A673 (cell line): ENCODE data around the gene ARL3. TPM values are rescaled to one million over a fixed set of nuclear protein-coding genes. Genes with fewer than 3 reads are reported as not detected.

Experiments
- BruUV-seq: library from RNA; stranded (reverse); fragments of 400-500 nt; replicated peaks from 2 replicates; lab custom pipeline; 2021; lab: Mats Ljungman, UMichigan
- CTCF ChIA-PET: fragments of 300-600 bp; sonication (Branson Sonifier 250); formaldehyde crosslinking; loops from one replicate; lab custom pipeline; 2022; ENCODE audit warnings: antibody characterized with exemption; lab: Charles Lee
- POLR2A ChIA-PET: fragments of 300-600 bp; sonication (Branson Sonifier 250); formaldehyde crosslinking; loops from one replicate; lab custom pipeline; 2022; ENCODE audit warnings: antibody characterized with exemption; ENCODE audit not compliant: low non-redundant PET; lab: Charles Lee
- DNase-seq: peaks from one replicate; pipeline ENCODE4 v3.0.0-alpha.2; 2015; ENCODE audit warnings: low spot score
- H3K27ac ChIP-seq: fragments of 200-600 bp; sonication (generic); 2 replicates; pipeline ENCODE4 v1.5.1; 2016; ENCODE audit warnings: mixed run types, low read depth, mild to moderate bottlenecking, mixed read lengths, antibody characterized with exemption, low read length; ENCODE audit not compliant: poor library complexity, severe bottlenecking
- H3K27me3 ChIP-seq: fragments of 200-600 bp; sonication (generic); replicated peaks from 2 replicates; pipeline ENCODE4 v1.6.1; 2017; ENCODE audit warnings: mixed run types, low read depth, mild to moderate bottlenecking, mixed read lengths, antibody characterized with exemption, low read length; ENCODE audit not compliant: insufficient read depth, poor library complexity
- H3K36me3 ChIP-seq: fragments of 200-600 bp; sonication (generic); 2 replicates; pipeline ENCODE4 v1.6.1; 2016; ENCODE audit warnings: mixed run types, mild to moderate bottlenecking, mixed read lengths, antibody characterized with exemption, low read length; ENCODE audit not compliant: insufficient read depth, poor library complexity, severe bottlenecking
- H3K4me1 ChIP-seq: fragments of 200-600 bp; sonication (generic); 2 replicates; pipeline ENCODE4 v1.6.1; 2017; ENCODE audit warnings: mixed run types, mild to moderate bottlenecking, mixed read lengths, antibody characterized with exemption, low read length; ENCODE audit not compliant: insufficient read depth, poor library complexity, severe bottlenecking
- H3K4me3 ChIP-seq: fragments of 200-600 bp; sonication (generic); 2 replicates; pipeline ENCODE4 v1.5.1; 2016; ENCODE audit warnings: low read depth, mixed run types, mild to moderate bottlenecking, mixed read lengths, low read length; ENCODE audit not compliant: poor library complexity, severe bottlenecking
- H3K9me3 ChIP-seq: fragments of 200-600 bp; sonication (generic); 2 replicates; pipeline ENCODE4 v1.6.1; 2016; ENCODE audit warnings: mixed run types, low read depth, mild to moderate bottlenecking, mixed read lengths, antibody characterized with exemption, low read length; ENCODE audit not compliant: poor library complexity, severe bottlenecking
- CTCF ChIP-seq: fragments of 300-800, 200-600 bp; sonication (generic); conservative IDR thresholded peaks from 2 replicates; pipeline ENCODE4 v1.5.1; 2017; ENCODE audit warnings: low read depth, mild to moderate bottlenecking, antibody characterized with exemption, low read length, moderate library complexity, mixed read lengths
- EZH2 ChIP-seq: fragments of 200-600 bp; sonication (generic); IDR thresholded peaks from 2 replicates; pipeline ENCODE4 v1.6.1; 2017; ENCODE audit warnings: borderline replicate concordance, low read depth, mild to moderate bottlenecking, mixed read lengths, antibody characterized with exemption, low read length; ENCODE audit not compliant: poor library complexity, severe bottlenecking
- intact Hi-C: fragments of 100-400 bp; cut with micrococcal nuclease; formaldehyde crosslinking; loops from one replicate; pipeline ENCODE4 v1.10.0; 2022; ENCODE audit not compliant: unreplicated experiment
- total RNA-seq: library from RNA; stranded (reverse); gene quantifications from 2 replicates; pipeline ENCODE4 v1.2.3, GENCODE V29; 2021

Gene ARL3
- total RNA-seq, 1 experiment from 2014 or later: 14.9 TPM

- Histone ChIP-seq H3K36me3 (no peaks in the 10 kb centered on the region), H3K9me3 (no peaks in the 10 kb centered on the region), H3K27ac (no peak overlapping the region), H3K27me3 (no peaks in the 10 kb centered on the region), H3K4me3 (no peak overlapping the region), H3K4me1 (peaks cover 26% of the 10 kb centered on the region)
- TF ChIP-seq EZH2: no peak
- no peak for TF ChIP-seq CTCF
- POLR2A ChIA-PET: no interaction called here
- no TSS peak for BruUV-seq
- DNase-seq: no peak
- intact Hi-C loops: loop anchor here (2.0 kb wide), 1 partner anchor 65 kb away; no protein-coding TSS in a partner anchor
- CTCF ChIA-PET: interaction anchor here (0.6 kb wide), 1 partner anchor 704 kb away, joined by 4 read pairs; no protein-coding TSS in a partner anchor
Observed at GRCh38 chr10:102712089-102712488, 2.1 kb downstream of the ARL3 start.

GRCh38 chr10:102710609-102711008, 3.6 kb downstream of the ARL3 start:
- no peaks in the 10 kb centered on the region for H3K27me3 ChIP-seq
- ChIA-PET POLR2A (no interaction called here), CTCF (interaction anchor here (1.1 kb wide), 1 partner anchor 14 kb away, joined by 4 read pairs; no protein-coding TSS in a partner anchor)
- H3K4me1 ChIP-seq: peaks cover 21% of the 10 kb centered on the region
- H3K27ac ChIP-seq: no peak overlapping the region
- intact Hi-C loops: no loop called here
- H3K36me3 ChIP-seq: no peaks in the 10 kb centered on the region
- peak; percentile 57 for DNase-seq
- no peak for TF ChIP-seq CTCF
- TF ChIP-seq EZH2: no peak
- no peak overlapping the region for H3K4me3 ChIP-seq
- H3K9me3 ChIP-seq: no peaks in the 10 kb centered on the region
- no TSS peak for BruUV-seq

- Histone ChIP-seq H3K27me3 (no peaks in the 10 kb centered on the region), H3K27ac (no peak overlapping the region), H3K4me3 (no peak overlapping the region), H3K9me3 (no peaks in the 10 kb centered on the region), H3K4me1 (peaks cover 12% of the 10 kb centered on the region), H3K36me3 (peaks cover 3% of the 10 kb centered on the region)
- no TSS peak for BruUV-seq
- no peak for TF ChIP-seq EZH2
- CTCF ChIA-PET: no interaction called here
- DNase-seq: no peak
- intact Hi-C loops: no loop called here
- POLR2A ChIA-PET: interaction anchor here (0.5 kb wide), 1 partner anchor 17 kb away, joined by 18 read pairs; no protein-coding TSS in a partner anchor
Observed at GRCh38 chr10:102705531-102705930, 8.7 kb downstream of the ARL3 start.

GRCh38 chr10:102704915-102705314, 9.3 kb downstream of the ARL3 start:
- H3K4me3 ChIP-seq: no peak overlapping the region
- no peaks in the 10 kb centered on the region for H3K27me3 ChIP-seq
- no peak for DNase-seq
- H3K36me3 ChIP-seq: peaks cover 3% of the 10 kb centered on the region
- ChIA-PET POLR2A (no interaction called here), CTCF (no interaction called here)
- intact Hi-C loops: no loop called here
- H3K27ac ChIP-seq: no peak overlapping the region
- peaks cover 6% of the 10 kb centered on the region for H3K4me1 ChIP-seq
- no peaks in the 10 kb centered on the region for H3K9me3 ChIP-seq
- TF ChIP-seq CTCF (no peak), EZH2 (no peak)
- no TSS peak for BruUV-seq
